Naive B cell (primary cell): ENCODE results near the gene SSU72. TPM values are rescaled to one million over a fixed set of nuclear protein-coding genes. Genes with fewer than 3 reads are reported as not detected.
"Not testable (repeated sequence)": the region's sequence is repeated elsewhere in the genome, so short reads cannot be mapped to it uniquely, and the experiment has no call there.

Experiments
- ATAC-seq, 2 donors: fragments of 150-1000 bp; cut with Tn5 transposase; 2 replicates each; pipeline ENCODE4 v1.10.0; 2021; ENCODE audit warnings: low read depth in 2 of 2, mild to moderate bottlenecking in 2 of 2, moderate library complexity in 2 of 2
- DNase-seq: peaks from one replicate; pipeline ENCODE4 v3.0.0; 2022
- H3K27ac Mint-ChIP-seq, 6 donors: one replicate each; pipeline ENCODE4 v1.8.0; 2020 to 2022; ENCODE audit warnings: mild to moderate bottlenecking in 6 of 6, mixed read lengths in 6 of 6, moderate library complexity in 5 of 6, inconsistent platforms in 2 of 6
- H3K27me3 Mint-ChIP-seq, 3 donors: one replicate each; pipeline ENCODE4 v1.8.0; 2021 to 2022; ENCODE audit warnings: mixed read lengths in 3 of 3, mild to moderate bottlenecking in 1 of 3
- H3K36me3 Mint-ChIP-seq, 2 donors: one replicate each; pipeline ENCODE4 v1.8.0; 2020 to 2022; ENCODE audit warnings: mixed read lengths in 2 of 2, inconsistent platforms in 1 of 2, mild to moderate bottlenecking in 1 of 2
- H3K4me1 Mint-ChIP-seq, 3 donors: one replicate each; pipeline ENCODE4 v1.8.0; 2020 to 2022; ENCODE audit warnings: mixed read lengths in 3 of 3, inconsistent platforms in 1 of 3, mild to moderate bottlenecking in 1 of 3, moderate library complexity in 1 of 3
- H3K4me3 Mint-ChIP-seq, 8 donors: one replicate each; pipeline ENCODE4 v1.8.0; 2020 to 2022; ENCODE audit warnings: mild to moderate bottlenecking in 8 of 8, mixed read lengths in 8 of 8, moderate library complexity in 8 of 8, inconsistent platforms in 2 of 8
- H3K9me3 Mint-ChIP-seq, 7 donors: one replicate each; pipeline ENCODE4 v1.8.0; 2020 to 2022; ENCODE audit warnings: mixed read lengths in 7 of 7, mild to moderate bottlenecking in 5 of 7, inconsistent platforms in 2 of 7, moderate library complexity in 1 of 7
- polyA plus RNA-seq, 6 donors: library from polyadenylated mRNA; unstranded; fragments of 300-500 nt; fragmentation: Illumina TruSeq; gene quantifications; one replicate each; pipeline ENCODE4 v1.2.3, GENCODE V29; 2021; ENCODE audit warnings: low read depth in 6 of 6

The SSU72 gene
- polyA plus RNA-seq, 6 donors from 2014 or later, result 165 to 257 (median 213) TPM

GRCh38 chr1:1597275-1597930, 22.7 kb upstream of the SSU72 start:
- Mint-ChIP-seq H3K4me1 (peaks cover 9 to 13% (median 11%) of the 10 kb centered on the region in 3 donors), H3K4me3 (peak overlapping the region; percentile 15 to 80 (median 50)), H3K9me3 (no peaks in the 10 kb centered on the region), H3K36me3 (no peaks in the 10 kb centered on the region), H3K27ac (peak overlapping the region in 1 of 6 donors; percentile 26), H3K27me3 (peaks cover under 1 to 18% (median 5%) of the 10 kb centered on the region in 3 donors)
- ATAC-seq, result peak; percentile 53 to 62
- no peak for DNase-seq

- no peak overlapping the region for H3K4me3 Mint-ChIP-seq
- no peak overlapping the region for H3K27ac Mint-ChIP-seq
- no peaks in the 10 kb centered on the region for H3K36me3 Mint-ChIP-seq
- H3K27me3 Mint-ChIP-seq, result peaks cover 0 to 18% (median 5%) of the 10 kb centered on the region in 3 donors
- ATAC-seq, result no peak
- H3K4me1 Mint-ChIP-seq, result peaks cover 4 to 6% (median 5%) of the 10 kb centered on the region in 3 donors
- DNase-seq, result no peak
- no peaks in the 10 kb centered on the region for H3K9me3 Mint-ChIP-seq
Observed at GRCh38 chr1:1596493-1597274, 22.0 kb upstream of the SSU72 start.

GRCh38 chr1:1595341-1595740, 20.7 kb upstream of the SSU72 start:
- H3K27ac Mint-ChIP-seq, result not testable (repeated sequence)

GRCh38 chr1:1594602-1595260, 20.1 kb upstream of the SSU72 start:
- no peaks in the 10 kb centered on the region for H3K9me3 Mint-ChIP-seq
- no peak overlapping the region for H3K27ac Mint-ChIP-seq
- ATAC-seq (peak; percentile 31 to 42), DNase-seq (no peak)
- H3K36me3 Mint-ChIP-seq, result no peaks in the 10 kb centered on the region
- H3K27me3 Mint-ChIP-seq, result peaks cover 1 to 13% (median 5%) of the 10 kb centered on the region in 3 donors
- no peak overlapping the region for H3K4me3 Mint-ChIP-seq
- peaks cover 4 to 6% (median 5%) of the 10 kb centered on the region in 3 donors for H3K4me1 Mint-ChIP-seq

More at GRCh38 chr1:1595341-1595740, 20.7 kb upstream of the SSU72 start:
- not testable (repeated sequence) for H3K9me3 Mint-ChIP-seq, H3K4me1 Mint-ChIP-seq, ATAC-seq, DNase-seq, H3K4me3 Mint-ChIP-seq, H3K36me3 Mint-ChIP-seq
- H3K27me3 Mint-ChIP-seq, result peaks cover 0 to 13% (median 5%) of the 10 kb centered on the region in 3 donors

DNA sequence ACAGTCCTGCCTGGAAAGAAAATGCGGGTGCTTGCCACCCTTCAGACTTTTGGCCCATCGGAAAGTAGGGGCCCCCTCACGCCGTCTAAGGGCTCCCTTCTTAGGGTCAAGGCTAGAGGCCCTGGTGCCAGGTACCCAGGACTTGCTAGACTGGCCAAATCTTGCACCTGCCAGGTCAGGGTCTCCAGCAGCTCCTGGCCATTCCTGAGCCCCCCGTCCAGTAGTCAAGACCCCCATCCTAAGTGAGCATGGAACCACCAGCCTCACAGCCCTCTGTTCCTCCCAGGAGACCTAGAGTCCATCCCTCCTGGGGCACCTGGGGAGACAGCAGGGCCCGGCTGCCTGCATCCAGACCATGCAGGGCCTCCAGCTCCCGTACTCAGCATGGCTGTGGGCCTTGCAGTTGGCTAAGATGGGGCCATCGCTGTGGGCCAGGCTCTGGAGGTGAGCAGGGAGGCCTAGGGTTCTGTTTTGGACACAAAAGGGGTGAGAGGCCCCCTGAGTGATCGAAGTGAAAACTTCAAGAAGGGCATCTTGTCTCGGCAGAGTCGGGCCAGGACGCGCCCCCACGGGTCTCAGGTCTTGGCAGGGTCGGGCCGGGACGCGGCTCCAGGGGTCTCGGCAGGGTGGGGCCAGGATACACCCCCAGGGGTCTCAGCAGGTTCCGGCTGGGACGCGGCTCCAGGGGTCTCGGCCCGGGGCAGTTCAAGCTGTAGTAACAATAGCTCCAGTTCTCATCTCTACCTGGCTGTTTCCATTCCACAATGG, 19.4 kb upstream of the SSU72 start:
- Mint-ChIP-seq H3K4me3 (no peak overlapping the region), H3K27ac (peak overlapping the region in 1 of 6 donors; percentile 67), H3K4me1 (peaks cover 2 to 5% (median 3%) of the 10 kb centered on the region in 3 donors), H3K36me3 (no peaks in the 10 kb centered on the region), H3K27me3 (peaks cover 3 to 11% (median 4%) of the 10 kb centered on the region in 3 donors), H3K9me3 (no peaks in the 10 kb centered on the region)
- no peak for ATAC-seq
- no peak for DNase-seq

DNA sequence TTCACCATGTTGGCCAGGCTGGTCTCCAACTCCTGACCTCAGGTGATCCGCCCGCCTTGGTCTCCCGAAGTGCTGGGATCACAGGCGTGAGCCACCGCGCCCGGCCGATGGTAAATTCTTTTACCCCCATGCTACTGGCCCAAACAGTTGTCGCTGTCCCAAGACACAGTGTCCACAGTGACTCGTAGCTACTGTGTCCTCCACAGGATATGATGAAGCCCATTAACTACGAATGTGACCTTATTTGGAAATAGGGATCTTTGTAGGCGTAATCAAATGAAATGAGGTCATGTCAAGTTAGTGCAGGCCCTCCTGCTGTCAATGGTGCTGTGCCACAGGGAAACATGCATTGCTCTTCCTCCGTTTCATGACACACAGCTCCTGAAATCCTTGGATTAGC, 16.8 kb upstream of the SSU72 start:
- Mint-ChIP-seq H3K4me3 (no peak overlapping the region), H3K36me3 (no peaks in the 10 kb centered on the region), H3K4me1 (no peaks in the 10 kb centered on the region), H3K27ac (no peak overlapping the region), H3K27me3 (peaks cover 0 to 7% (median 3%) of the 10 kb centered on the region in 3 donors), H3K9me3 (no peaks in the 10 kb centered on the region)
- ATAC-seq (no peak), DNase-seq (no peak)

GRCh38 chr1:1583347-1584010, 8.8 kb upstream of the SSU72 start:
- Mint-ChIP-seq H3K27ac (peak overlapping the region in 1 of 6 donors; percentile 69), H3K36me3 (no peaks in the 10 kb centered on the region), H3K4me1 (no peaks in the 10 kb centered on the region), H3K4me3 (peak overlapping the region in 1 of 8 donors; percentile 20), H3K27me3 (peaks cover 14 to 38% (median 19%) of the 10 kb centered on the region in 3 donors), H3K9me3 (no peaks in the 10 kb centered on the region)
- ATAC-seq (no peak), DNase-seq (no peak)

GRCh38 chr1:1582585-1583346, 8.1 kb upstream of the SSU72 start:
- Mint-ChIP-seq H3K36me3 (no peaks in the 10 kb centered on the region), H3K4me3 (no peak overlapping the region), H3K27me3 (peaks cover 14 to 35% (median 19%) of the 10 kb centered on the region in 3 donors), H3K27ac (no peak overlapping the region), H3K4me1 (no peaks in the 10 kb centered on the region), H3K9me3 (no peaks in the 10 kb centered on the region)
- DNase-seq, result no peak
- ATAC-seq, result peak in 1 of 2 donors; percentile 43

- ATAC-seq (no peak), DNase-seq (no peak)
- H3K4me1 Mint-ChIP-seq, result peaks cover 10 to 16% (median 11%) of the 10 kb centered on the region in 3 donors
- no peaks in the 10 kb centered on the region for H3K9me3 Mint-ChIP-seq
- H3K27ac Mint-ChIP-seq, result no peak overlapping the region
- peak overlapping the region in 1 of 8 donors; percentile 58 for H3K4me3 Mint-ChIP-seq
- H3K36me3 Mint-ChIP-seq, result peaks cover 0 to 4% of the 10 kb centered on the region in 2 donors
- peaks cover 10 to 28% (median 14%) of the 10 kb centered on the region in 3 donors for H3K27me3 Mint-ChIP-seq
Observed at GRCh38 chr1:1578371-1578940, 3.8 kb upstream of the SSU72 start.

DNA sequence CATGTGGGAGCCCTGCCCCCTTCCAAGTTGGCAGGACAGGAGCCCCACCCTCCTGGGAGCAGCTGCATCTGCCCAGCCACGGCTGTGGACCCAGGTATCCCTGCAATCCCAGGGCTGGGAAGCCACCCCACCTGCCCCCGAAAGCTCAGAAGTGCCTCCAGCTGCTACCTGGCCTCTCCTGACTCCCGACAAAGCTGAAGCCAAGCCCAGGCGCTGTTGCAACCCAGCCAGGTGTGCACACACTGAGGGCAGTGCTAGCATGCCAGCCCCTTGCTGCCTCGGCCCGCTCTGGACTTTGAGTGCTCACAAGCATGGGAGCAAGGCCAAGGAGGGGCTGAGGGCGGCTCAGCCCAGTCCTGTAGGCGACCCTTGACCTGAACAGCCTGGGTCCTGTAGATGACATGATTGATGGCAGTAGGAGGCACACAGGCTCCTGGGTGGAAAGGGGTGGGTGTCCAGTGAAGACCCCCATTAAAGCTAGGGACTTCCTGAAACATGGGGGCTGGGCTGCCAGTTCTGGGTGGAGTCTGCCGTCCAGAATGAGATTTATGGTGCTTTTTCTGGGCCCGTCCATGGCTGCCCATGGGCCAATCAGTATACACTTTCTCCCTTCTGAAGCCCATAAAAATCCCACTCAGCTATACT, 2.8 kb upstream of the SSU72 start:
- Mint-ChIP-seq H3K9me3 (no peaks in the 10 kb centered on the region), H3K4me1 (peaks cover 12 to 23% (median 14%) of the 10 kb centered on the region in 3 donors), H3K27me3 (peaks cover 6 to 18% (median 11%) of the 10 kb centered on the region in 3 donors), H3K36me3 (peaks cover 0 to 4% of the 10 kb centered on the region in 2 donors), H3K27ac (no peak overlapping the region), H3K4me3 (no peak overlapping the region)
- DNase-seq (no peak), ATAC-seq (no peak)
